GM12878 (cell line): Measurements from ENCODE around the gene AOPEP. TPM values are rescaled to one million over a fixed set of nuclear protein-coding genes. Genes with fewer than 3 reads are reported as not detected.

Source experiments
- ATAC-seq: fragments of 200-7000 bp; cut with Tn5 transposase; 3 replicates; pipeline ENCODE4 v1.9.1; 2020; ENCODE audit warnings: mild to moderate bottlenecking, moderate library complexity
- BruUV-seq: library from RNA; stranded (reverse); fragments of 400-500 nt; replicated peaks from 2 replicates; lab custom pipeline; 2021; lab: Mats Ljungman, UMichigan
- CTCF ChIA-PET: fragments of 300-600 bp; sonication (Branson Sonifier 250); formaldehyde crosslinking; extraction: SDS; loops from one replicate; lab custom pipeline; 2021; ENCODE audit warnings: inconsistent platforms; lab: Yijun Ruan, JAX
- POLR2A ChIA-PET: fragments of 350-600 bp; formaldehyde crosslinking; extraction: SDS; loops from one replicate; lab custom pipeline; 2021; ENCODE audit warnings: inconsistent platforms; lab: Charles Lee
- RAD21 ChIA-PET: fragments of 300-600 bp; sonication (Branson Sonifier 250); formaldehyde crosslinking; loops from one replicate; lab custom pipeline; 2023; ENCODE audit warnings: antibody characterized with exemption; ENCODE audit not compliant: unreplicated experiment; lab: Charles Lee
- SMC1A ChIA-PET: fragments of 300-600 bp; sonication (Branson Sonifier 250); formaldehyde crosslinking; loops from one replicate; lab custom pipeline; 2023; ENCODE audit not compliant: unreplicated experiment, uncharacterized antibody; lab: Charles Lee
- DNase-seq: peaks from one replicate; pipeline ENCODE4 v3.0.0-alpha.2; 2011; ENCODE audit warnings: low read depth, low spot score
- FAIRE-seq: peaks from 3 replicates; lab custom pipeline; 2011; peaks lifted over from hg19 to GRCh38; lab: Jason Lieb, UNC
- H2AFZ ChIP-seq: 2 replicates; pipeline ENCODE4 v1.6.0; 2011; ENCODE audit warnings: low read depth, low read length, control low read depth; ENCODE audit not compliant: control insufficient read depth
- H3K27ac ChIP-seq: 2 replicates; pipeline ENCODE4 v1.5.1; 2011; ENCODE audit warnings: control low read depth; ENCODE audit not compliant: control insufficient read depth, insufficient read depth
- H3K27me3 ChIP-seq, 2 experiments: replicated peaks in 1 of 2; 2 replicates each; pipeline versions ENCODE4 v1.6.0 to v1.6.1; 2011; ENCODE audit warnings: low read length in 1 of 2; ENCODE audit not compliant: control insufficient read depth in 2 of 2, insufficient read depth in 2 of 2
- H3K36me3 ChIP-seq, 2 experiments: 2 replicates each; pipeline ENCODE4 v1.5.1; 2011; ENCODE audit warnings: low read length in 1 of 2; ENCODE audit not compliant: control insufficient read depth in 2 of 2, insufficient read depth in 2 of 2
- H3K4me1 ChIP-seq: 2 replicates; pipeline ENCODE4 v1.6.1; 2011; ENCODE audit warnings: mild to moderate bottlenecking, low read length, moderate library complexity, mixed read lengths; ENCODE audit not compliant: control insufficient read depth, insufficient read depth
- H3K4me2 ChIP-seq: 2 replicates; pipeline ENCODE4 v1.6.0; 2011; ENCODE audit warnings: control low read depth; ENCODE audit not compliant: control insufficient read depth, insufficient read depth
- H3K4me3 ChIP-seq: fragments of 200-600 bp; sonication (generic); 2 replicates; pipeline ENCODE4 v1.5.1; 2016
- H3K79me2 ChIP-seq: 2 replicates; pipeline ENCODE4 v1.6.0; 2011; ENCODE audit warnings: low read length; ENCODE audit not compliant: control insufficient read depth, insufficient read depth
- H3K9ac ChIP-seq: 2 replicates; pipeline ENCODE4 v1.8.0; 2011; ENCODE audit warnings: low read length, control low read depth, mixed read lengths; ENCODE audit not compliant: control insufficient read depth, insufficient read depth
- H3K9me3 ChIP-seq: replicated peaks from 3 replicates; pipeline ENCODE4 v1.5.1; 2011; ENCODE audit warnings: mild to moderate bottlenecking, low read length; ENCODE audit not compliant: control insufficient read depth, insufficient read depth
- H4K20me1 ChIP-seq: 2 replicates; pipeline ENCODE4 v1.6.0; 2011; ENCODE audit not compliant: control insufficient read depth, insufficient read depth
- CHD2 ChIP-seq: IDR thresholded peaks from 2 replicates; pipeline ENCODE4 v1.6.1; 2011; ENCODE audit warnings: low read depth, low read length, improper control_type of control experiment, borderline replicate concordance
- NR2C2 ChIP-seq: IDR thresholded peaks from 2 replicates; pipeline ENCODE4 v1.6.1; 2011; ENCODE audit warnings: borderline replicate concordance, low read depth; ENCODE audit not compliant: control insufficient read depth, insufficient read length
- POLR2AphosphoS2 ChIP-seq: IDR thresholded peaks from 2 replicates; pipeline ENCODE4 v1.6.1; 2011; ENCODE audit warnings: low read depth, mild to moderate bottlenecking, low read length, improper control_type of control experiment, moderate library complexity
- TCF12 ChIP-seq: IDR thresholded peaks from 2 replicates; pipeline ENCODE4 v1.6.1; 2011; ENCODE audit warnings: low read depth, mild to moderate bottlenecking, low read length
- YY1 ChIP-seq: IDR thresholded peaks from 2 replicates; pipeline ENCODE4 v1.6.1; 2011; ENCODE audit warnings: low read depth, mild to moderate bottlenecking, low read length
- ZNF622 ChIP-seq: fragments of 450-650 bp; IDR thresholded peaks from 2 replicates; pipeline ENCODE4 v1.6.1; 2017; ENCODE audit warnings: mild to moderate bottlenecking, inconsistent platforms
- ZSCAN29 ChIP-seq: fragments of 450-650 bp; IDR thresholded peaks from 2 replicates; pipeline ENCODE4 v1.6.1; 2017; ENCODE audit warnings: mild to moderate bottlenecking, moderate library complexity
- WGBS: methylation state at CpG from one replicate; pipeline ENCODE4 v1.1.6; 2016; ENCODE audit warnings: low lambda C conversion rate; ENCODE audit not compliant: insufficient replicate concordance, insufficient coverage; ENCODE audit errors: missing lambda C conversion rate; 5-methylcytosine and 5-hydroxymethylcytosine counted together
- in situ Hi-C: fragments of 300-500 bp; cut with MboI; formaldehyde crosslinking; loops from 9 replicates; pipeline ENCODE4 v1.14.3; 2018; ENCODE audit warnings: mixed read lengths
- intact Hi-C: fragments of 100-400 bp; cut with micrococcal nuclease; formaldehyde crosslinking; loops from one replicate; pipeline ENCODE4 v1.14.2; 2022; ENCODE audit not compliant: unreplicated experiment
- polyA plus RNA-seq, 11 experiments: library from polyadenylated mRNA; depleted of rRNA in 4 of 11; unstranded in 6 of 11; stranded (reverse) in 5 of 11; fragments of >200 nt; fragmentation: Nextera tagmentation in 4 of 11; fragmentation: Illumina TruSeq in 1 of 11; extraction: Ambion mirVana in 4 of 11; extraction: Trizol in 1 of 11; gene quantifications; 1 replicate in 1 of 11; 2 replicates in 10 of 11; pipeline versions ENCODE4 v1.2.1 to v1.2.3, GENCODE V29; 2011 to 2016; ENCODE audit warnings: inconsistent platforms in 2 of 11, missing spikeins in 2 of 11, low read depth in 1 of 11
- total RNA-seq, 4 experiments: library from RNA; depleted of rRNA in 3 of 4; stranded (reverse); fragments of >200 nt in 3 of 4; fragmentation: Illumina TruSeq in 1 of 4; extraction: Trizol in 1 of 4; gene quantifications; 2 replicates each; pipeline versions ENCODE4 v1.2.1 to v1.2.3, GENCODE V29; 2013 to 2021
- TF ChIP-seq, protein P1 (sequence below): fragments of 450-650 bp; IDR thresholded peaks from 2 replicates; pipeline ENCODE4 v1.6.1; 2018; ENCODE audit warnings: mild to moderate bottlenecking, low read depth, moderate library complexity; ENCODE audit not compliant: partially characterized antibody
- TF ChIP-seq, protein P2 (sequence below), 3 experiments: IDR thresholded peaks in 2 of 3; conservative IDR thresholded peaks in 1 of 3; 2 replicates each; pipeline ENCODE4 v1.5.1; 2011; ENCODE audit warnings: low read depth in 3 of 3, low read length in 3 of 3, mild to moderate bottlenecking in 3 of 3, control low read depth in 2 of 3, moderate library complexity in 2 of 3, inconsistent platforms in 1 of 3, mixed read lengths in 1 of 3; ENCODE audit not compliant: control insufficient read depth in 2 of 3, insufficient read depth in 1 of 3; ENCODE audit errors: extremely low read depth in 1 of 3
- TF ChIP-seq, protein P3 (sequence below): fragments of 450-650 bp; IDR thresholded peaks from 2 replicates; pipeline ENCODE4 v1.6.1; 2017; ENCODE audit warnings: mild to moderate bottlenecking, moderate library complexity

The AOPEP gene
- total and polyA plus RNA-seq, 10 of the 15 experiments (the other 5 are each of a cell fraction or from before 2014, with no cell fraction given): 2.3 to 16.9 (median 10.1) TPM

DNA sequence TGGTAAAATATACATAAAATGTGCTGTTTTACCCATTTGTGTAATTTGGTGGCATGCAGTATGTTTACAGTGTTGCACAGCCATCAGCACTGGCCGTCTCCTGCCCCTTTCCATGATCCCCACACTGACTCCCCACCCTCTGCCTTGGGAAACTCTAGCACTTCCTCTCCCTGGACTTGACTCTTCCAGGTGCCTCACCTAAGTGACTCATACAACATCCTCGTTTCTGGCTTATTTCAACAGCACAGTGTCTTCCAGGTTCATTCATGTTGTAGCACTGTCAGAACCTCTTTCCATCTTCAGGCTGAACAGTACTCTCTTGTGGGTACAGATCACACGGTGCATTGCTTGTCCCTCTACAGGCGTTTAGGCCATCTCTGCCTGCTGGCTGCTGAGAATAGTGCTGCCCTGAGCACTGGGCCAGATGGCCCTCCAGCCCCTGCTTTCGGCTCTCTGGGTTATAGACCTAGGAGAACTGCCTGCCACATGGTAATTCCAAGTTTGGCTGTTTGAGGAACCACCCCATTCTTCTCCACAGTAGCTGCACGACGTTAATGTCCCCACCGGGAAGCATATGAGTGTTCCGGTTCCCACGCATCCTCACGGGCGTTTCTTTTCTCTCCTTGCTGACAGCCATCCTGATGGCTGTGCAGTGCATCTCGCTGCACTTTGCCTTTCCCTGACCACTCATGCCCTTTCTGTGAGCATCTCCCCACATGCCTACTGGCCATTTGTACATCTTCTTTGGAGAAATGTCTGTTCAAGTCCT, 379.2 kb downstream of the AOPEP start (continued):
- TF ChIP-seq, protein P1, sequence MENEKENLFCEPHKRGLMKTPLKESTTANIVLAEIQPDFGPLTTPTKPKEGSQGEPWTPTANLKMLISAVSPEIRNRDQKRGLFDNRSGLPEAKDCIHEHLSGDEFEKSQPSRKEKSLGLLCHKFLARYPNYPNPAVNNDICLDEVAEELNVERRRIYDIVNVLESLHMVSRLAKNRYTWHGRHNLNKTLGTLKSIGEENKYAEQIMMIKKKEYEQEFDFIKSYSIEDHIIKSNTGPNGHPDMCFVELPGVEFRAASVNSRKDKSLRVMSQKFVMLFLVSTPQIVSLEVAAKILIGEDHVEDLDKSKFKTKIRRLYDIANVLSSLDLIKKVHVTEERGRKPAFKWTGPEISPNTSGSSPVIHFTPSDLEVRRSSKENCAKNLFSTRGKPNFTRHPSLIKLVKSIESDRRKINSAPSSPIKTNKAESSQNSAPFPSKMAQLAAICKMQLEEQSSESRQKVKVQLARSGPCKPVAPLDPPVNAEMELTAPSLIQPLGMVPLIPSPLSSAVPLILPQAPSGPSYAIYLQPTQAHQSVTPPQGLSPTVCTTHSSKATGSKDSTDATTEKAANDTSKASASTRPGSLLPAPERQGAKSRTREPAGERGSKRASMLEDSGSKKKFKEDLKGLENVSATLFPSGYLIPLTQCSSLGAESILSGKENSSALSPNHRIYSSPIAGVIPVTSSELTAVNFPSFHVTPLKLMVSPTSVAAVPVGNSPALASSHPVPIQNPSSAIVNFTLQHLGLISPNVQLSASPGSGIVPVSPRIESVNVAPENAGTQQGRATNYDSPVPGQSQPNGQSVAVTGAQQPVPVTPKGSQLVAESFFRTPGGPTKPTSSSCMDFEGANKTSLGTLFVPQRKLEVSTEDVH: no peak
- no peak for TF ChIP-seq POLR2AphosphoS2
- TF ChIP-seq, protein P2, sequence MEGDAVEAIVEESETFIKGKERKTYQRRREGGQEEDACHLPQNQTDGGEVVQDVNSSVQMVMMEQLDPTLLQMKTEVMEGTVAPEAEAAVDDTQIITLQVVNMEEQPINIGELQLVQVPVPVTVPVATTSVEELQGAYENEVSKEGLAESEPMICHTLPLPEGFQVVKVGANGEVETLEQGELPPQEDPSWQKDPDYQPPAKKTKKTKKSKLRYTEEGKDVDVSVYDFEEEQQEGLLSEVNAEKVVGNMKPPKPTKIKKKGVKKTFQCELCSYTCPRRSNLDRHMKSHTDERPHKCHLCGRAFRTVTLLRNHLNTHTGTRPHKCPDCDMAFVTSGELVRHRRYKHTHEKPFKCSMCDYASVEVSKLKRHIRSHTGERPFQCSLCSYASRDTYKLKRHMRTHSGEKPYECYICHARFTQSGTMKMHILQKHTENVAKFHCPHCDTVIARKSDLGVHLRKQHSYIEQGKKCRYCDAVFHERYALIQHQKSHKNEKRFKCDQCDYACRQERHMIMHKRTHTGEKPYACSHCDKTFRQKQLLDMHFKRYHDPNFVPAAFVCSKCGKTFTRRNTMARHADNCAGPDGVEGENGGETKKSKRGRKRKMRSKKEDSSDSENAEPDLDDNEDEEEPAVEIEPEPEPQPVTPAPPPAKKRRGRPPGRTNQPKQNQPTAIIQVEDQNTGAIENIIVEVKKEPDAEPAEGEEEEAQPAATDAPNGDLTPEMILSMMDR (IDR thresholded peaks at IDR 0.05 in 2 of 3, conservative IDR thresholded peaks at IDR 0.05 in 1 of 3; ENCODE audit: control insufficient read depth in 2 of 3, extremely low read depth in 1 of 3, insufficient read depth in 1 of 3, low read depth in 3 of 3, low read length in 3 of 3): no peak
- TF ChIP-seq, all 136 proteins: peak for 0

DNA sequence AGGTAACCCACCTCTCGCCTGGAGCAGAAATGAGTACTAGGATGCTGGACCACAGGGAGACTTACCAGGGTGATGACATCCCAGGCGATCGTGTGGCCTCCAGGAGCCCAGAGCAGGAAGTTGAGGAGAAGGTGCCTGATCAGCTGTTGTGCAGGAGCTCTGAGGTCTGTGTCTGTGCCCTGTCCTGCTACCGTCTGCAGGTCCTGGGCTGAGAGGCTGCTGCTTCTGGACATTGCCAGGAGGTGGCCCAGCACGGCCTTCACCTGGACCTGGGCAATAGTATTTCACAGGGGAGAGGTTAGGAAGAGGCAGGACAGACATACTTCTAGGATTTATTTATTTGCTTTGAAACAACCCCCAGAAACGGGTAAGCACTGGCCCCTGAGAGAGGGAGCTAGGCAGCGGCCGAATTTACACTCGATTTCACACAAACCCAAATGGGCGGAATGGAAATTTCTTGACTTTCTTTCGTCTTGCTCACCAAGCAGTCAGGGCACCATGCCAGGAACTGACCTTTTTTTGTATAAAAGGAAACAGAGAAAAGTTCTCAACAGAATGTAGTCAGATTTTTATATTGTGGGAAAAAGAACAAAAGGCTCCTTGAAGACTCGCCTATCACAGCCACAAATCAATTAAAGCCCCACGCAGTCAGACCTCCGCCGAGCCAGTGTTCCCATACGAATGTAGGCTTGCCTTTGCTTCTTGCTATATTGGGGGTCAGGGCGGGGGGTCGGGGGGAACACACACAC, 380.7 kb downstream of the AOPEP start:
- DNase-seq: no peak
- no peak overlapping the region for H3K27ac ChIP-seq
- H2AFZ ChIP-seq: no peak overlapping the region
- no peak for FAIRE-seq
- BruUV-seq: no TSS peak
- no peaks in the 10 kb centered on the region; the same call in 1 of the 2 replicates for H4K20me1 ChIP-seq
- intact Hi-C loops: no loop called here
- no peak overlapping the region for H3K4me3 ChIP-seq
- H3K36me3 ChIP-seq: no peaks in the 10 kb centered on the region; a peak in 1 of 4 replicates
- POLR2A ChIA-PET: no interaction called here
- CTCF ChIA-PET: interaction anchor here (1.4 kb wide), 1 partner anchor 24 kb away, joined by 5 read pairs; no protein-coding TSS in a partner anchor
- no peak overlapping the region for H3K9ac ChIP-seq
- H3K4me1 ChIP-seq: no peaks in the 10 kb centered on the region
- SMC1A ChIA-PET: no interaction called here
- in situ Hi-C loops: no loop called here
- no peak for ATAC-seq
- H3K9me3 ChIP-seq: no peaks in the 10 kb centered on the region
- H3K27me3 ChIP-seq: no peaks in the 10 kb centered on the region
- 94% methylated on average over 18 of the region's 18 CpGs for WGBS
- RAD21 ChIA-PET: no interaction called here
- no peak overlapping the region for H3K4me2 ChIP-seq
- no peaks in the 10 kb centered on the region for H3K79me2 ChIP-seq
- TF ChIP-seq TCF12: no peak
- TF ChIP-seq, protein P3, sequence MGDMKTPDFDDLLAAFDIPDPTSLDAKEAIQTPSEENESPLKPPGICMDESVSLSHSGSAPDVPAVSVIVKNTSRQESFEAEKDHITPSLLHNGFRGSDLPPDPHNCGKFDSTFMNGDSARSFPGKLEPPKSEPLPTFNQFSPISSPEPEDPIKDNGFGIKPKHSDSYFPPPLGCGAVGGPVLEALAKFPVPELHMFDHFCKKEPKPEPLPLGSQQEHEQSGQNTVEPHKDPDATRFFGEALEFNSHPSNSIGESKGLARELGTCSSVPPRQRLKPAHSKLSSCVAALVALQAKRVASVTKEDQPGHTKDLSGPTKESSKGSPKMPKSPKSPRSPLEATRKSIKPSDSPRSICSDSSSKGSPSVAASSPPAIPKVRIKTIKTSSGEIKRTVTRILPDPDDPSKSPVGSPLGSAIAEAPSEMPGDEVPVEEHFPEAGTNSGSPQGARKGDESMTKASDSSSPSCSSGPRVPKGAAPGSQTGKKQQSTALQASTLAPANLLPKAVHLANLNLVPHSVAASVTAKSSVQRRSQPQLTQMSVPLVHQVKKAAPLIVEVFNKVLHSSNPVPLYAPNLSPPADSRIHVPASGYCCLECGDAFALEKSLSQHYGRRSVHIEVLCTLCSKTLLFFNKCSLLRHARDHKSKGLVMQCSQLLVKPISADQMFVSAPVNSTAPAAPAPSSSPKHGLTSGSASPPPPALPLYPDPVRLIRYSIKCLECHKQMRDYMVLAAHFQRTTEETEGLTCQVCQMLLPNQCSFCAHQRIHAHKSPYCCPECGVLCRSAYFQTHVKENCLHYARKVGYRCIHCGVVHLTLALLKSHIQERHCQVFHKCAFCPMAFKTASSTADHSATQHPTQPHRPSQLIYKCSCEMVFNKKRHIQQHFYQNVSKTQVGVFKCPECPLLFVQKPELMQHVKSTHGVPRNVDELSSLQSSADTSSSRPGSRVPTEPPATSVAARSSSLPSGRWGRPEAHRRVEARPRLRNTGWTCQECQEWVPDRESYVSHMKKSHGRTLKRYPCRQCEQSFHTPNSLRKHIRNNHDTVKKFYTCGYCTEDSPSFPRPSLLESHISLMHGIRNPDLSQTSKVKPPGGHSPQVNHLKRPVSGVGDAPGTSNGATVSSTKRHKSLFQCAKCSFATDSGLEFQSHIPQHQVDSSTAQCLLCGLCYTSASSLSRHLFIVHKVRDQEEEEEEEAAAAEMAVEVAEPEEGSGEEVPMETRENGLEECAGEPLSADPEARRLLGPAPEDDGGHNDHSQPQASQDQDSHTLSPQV: no peak
- no peak for TF ChIP-seq ZSCAN29
- no peak for TF ChIP-seq YY1
- no peak for TF ChIP-seq CHD2
- no peak for TF ChIP-seq ZNF622
- TF ChIP-seq NR2C2: no peak
